Activated CD4-positive, alpha-beta T cell treated with anti-CD3 and anti-CD28 coated beads, Interleukin-2, Interleukin-6, amounts not matched to agents 100 ng/mL and 50 ng/mL, durations not matched to agents 16 hours and 8 hours (primary cell): Measurements from ENCODE around the gene CDRT4.

ENCODE experiments used
- DNase-seq: peaks from one replicate; pipeline ENCODE4 v3.0.0-alpha.2; 2020

Gene CDRT4

GRCh38 chr17:15386083-15386482 lies 81.3 kb downstream of the CDRT4 start:
- no peak for DNase-seq
